OCI-LY7 (cell line): ENCODE results near the gene TPST1. TPM values are rescaled to one million over a fixed set of nuclear protein-coding genes. Genes with fewer than 3 reads are reported as not detected.

Source experiments
- BruUV-seq: library from RNA; stranded (reverse); fragments of 400-500 nt; replicated peaks from 2 replicates; lab custom pipeline; 2021; lab: Mats Ljungman, UMichigan
- CTCF ChIA-PET: fragments of 300-600 bp; sonication (Branson Sonifier 250); formaldehyde crosslinking; loops from one replicate; lab custom pipeline; 2022; ENCODE audit warnings: antibody characterized with exemption; ENCODE audit not compliant: unreplicated experiment; lab: Charles Lee
- POLR2A ChIA-PET: fragments of 300-600 bp; sonication (Branson Sonifier 250); formaldehyde crosslinking; loops from one replicate; lab custom pipeline; 2022; ENCODE audit warnings: antibody characterized with exemption; lab: Charles Lee
- DNase-seq: peaks from one replicate; pipeline ENCODE4 v3.0.0-alpha.2; 2015; ENCODE audit warnings: low spot score
- H2AFZ ChIP-seq: fragments of 200-600 bp; sonication (generic), shearing (Covaris generic); 2 replicates; pipeline ENCODE4 v1.6.1; 2014; ENCODE audit warnings: mild to moderate bottlenecking, antibody characterized with exemption, low read length, moderate library complexity
- H3K27ac ChIP-seq: fragments of 200-600 bp; sonication (generic); 2 replicates; pipeline ENCODE4 v1.5.1; 2014; ENCODE audit warnings: mixed run types, low read depth, mild to moderate bottlenecking, moderate library complexity, low read length, inconsistent platforms; ENCODE audit not compliant: poor library complexity, severe bottlenecking
- H3K36me3 ChIP-seq: fragments of 200-600 bp; sonication (generic); 2 replicates; pipeline ENCODE4 v1.6.1; 2014; ENCODE audit warnings: mild to moderate bottlenecking, antibody characterized with exemption, low read length, moderate library complexity, mixed read lengths; ENCODE audit not compliant: insufficient read depth
- H3K4me1 ChIP-seq: fragments of 200-600 bp; sonication (generic); 2 replicates; pipeline ENCODE4 v1.5.1; 2014; ENCODE audit warnings: mild to moderate bottlenecking, low read length; ENCODE audit not compliant: insufficient read depth, poor library complexity, severe bottlenecking
- H3K4me2 ChIP-seq: fragments of 200-600 bp; sonication (generic); 2 replicates; pipeline ENCODE4 v1.6.1; 2014; ENCODE audit warnings: mild to moderate bottlenecking, low read length
- H3K4me3 ChIP-seq: fragments of 200-600 bp; sonication (generic); 2 replicates; pipeline ENCODE4 v1.5.1; 2014; ENCODE audit warnings: mild to moderate bottlenecking, low read depth, low read length; ENCODE audit not compliant: poor library complexity, severe bottlenecking
- H3K79me2 ChIP-seq: fragments of 200-600 bp; sonication (generic); 2 replicates; pipeline ENCODE4 v1.6.1; 2016; ENCODE audit warnings: low read depth, mild to moderate bottlenecking, low read length, moderate library complexity, mixed read lengths; ENCODE audit not compliant: insufficient read depth
- H3K9me2 ChIP-seq: fragments of 200-600 bp; sonication (generic); 2 replicates; pipeline ENCODE4 v1.6.1; 2016; ENCODE audit warnings: mild to moderate bottlenecking, low read length, mixed read lengths; ENCODE audit not compliant: insufficient read depth
- H3K9me3 ChIP-seq: fragments of 200-600 bp; sonication (generic); 2 replicates; pipeline ENCODE4 v1.6.1; 2014; ENCODE audit warnings: mild to moderate bottlenecking, mixed run types, low read length, mixed read lengths
- H4K20me1 ChIP-seq: fragments of 200-600 bp; sonication (generic); 2 replicates; pipeline ENCODE4 v1.6.1; 2014; ENCODE audit warnings: mild to moderate bottlenecking, antibody characterized with exemption, low read length, moderate library complexity, mixed read lengths; ENCODE audit not compliant: insufficient read depth
- EZH2phosphoT487 ChIP-seq: fragments of 200-600 bp; sonication (generic); IDR thresholded peaks from 2 replicates; pipeline ENCODE4 v1.6.1; 2018; ENCODE audit warnings: low read depth, borderline replicate concordance, mild to moderate bottlenecking, mixed run types, antibody characterized with exemption, low read length, moderate library complexity, mixed read lengths
- intact Hi-C: fragments of 100-400 bp; cut with micrococcal nuclease; formaldehyde crosslinking; loops from one replicate; pipeline ENCODE4 v1.10.0; 2022; ENCODE audit not compliant: unreplicated experiment
- small RNA-seq: library from RNA; depleted of rRNA; stranded (forward); fragments of <200 nt; gene quantifications from one replicate; pipeline ENCODE3, GENCODE V24; 2014
- total RNA-seq, 2 experiments: library from RNA; depleted of rRNA in 1 of 2; stranded (reverse); fragments of >200 nt in 1 of 2; shearing (Covaris generic) in 1 of 2; gene quantifications; 2 replicates each; pipeline ENCODE4 v1.2.3, GENCODE V29; 2014 to 2022
- TF ChIP-seq, protein P1 (sequence below): fragments of 200-600 bp; sonication (generic); conservative IDR thresholded peaks from 2 replicates; pipeline ENCODE4 v1.5.1; 2014; ENCODE audit warnings: mild to moderate bottlenecking, antibody characterized with exemption, low read length, moderate library complexity, mixed read lengths

The TPST1 gene
- total RNA-seq, 2 experiments from 2014 or later, result 3.5 to 6.6 TPM

GRCh38 chr7:66403564-66403963, 198.4 kb downstream of the TPST1 start:
- Histone ChIP-seq H2AFZ (no peak overlapping the region), H3K4me3 (no peak overlapping the region), H4K20me1 (no peaks in the 10 kb centered on the region), H3K79me2 (no peaks in the 10 kb centered on the region), H3K9me2 (no peaks in the 10 kb centered on the region), H3K9me3 (no peaks in the 10 kb centered on the region), H3K4me1 (no peaks in the 10 kb centered on the region), H3K4me2 (no peak overlapping the region), H3K36me3 (no peaks in the 10 kb centered on the region), H3K27ac (no peak overlapping the region)
- no peak for DNase-seq
- ChIA-PET CTCF (no interaction called here), POLR2A (no interaction called here)
- TF ChIP-seq, protein P1, sequence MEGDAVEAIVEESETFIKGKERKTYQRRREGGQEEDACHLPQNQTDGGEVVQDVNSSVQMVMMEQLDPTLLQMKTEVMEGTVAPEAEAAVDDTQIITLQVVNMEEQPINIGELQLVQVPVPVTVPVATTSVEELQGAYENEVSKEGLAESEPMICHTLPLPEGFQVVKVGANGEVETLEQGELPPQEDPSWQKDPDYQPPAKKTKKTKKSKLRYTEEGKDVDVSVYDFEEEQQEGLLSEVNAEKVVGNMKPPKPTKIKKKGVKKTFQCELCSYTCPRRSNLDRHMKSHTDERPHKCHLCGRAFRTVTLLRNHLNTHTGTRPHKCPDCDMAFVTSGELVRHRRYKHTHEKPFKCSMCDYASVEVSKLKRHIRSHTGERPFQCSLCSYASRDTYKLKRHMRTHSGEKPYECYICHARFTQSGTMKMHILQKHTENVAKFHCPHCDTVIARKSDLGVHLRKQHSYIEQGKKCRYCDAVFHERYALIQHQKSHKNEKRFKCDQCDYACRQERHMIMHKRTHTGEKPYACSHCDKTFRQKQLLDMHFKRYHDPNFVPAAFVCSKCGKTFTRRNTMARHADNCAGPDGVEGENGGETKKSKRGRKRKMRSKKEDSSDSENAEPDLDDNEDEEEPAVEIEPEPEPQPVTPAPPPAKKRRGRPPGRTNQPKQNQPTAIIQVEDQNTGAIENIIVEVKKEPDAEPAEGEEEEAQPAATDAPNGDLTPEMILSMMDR, result no peak
- TF ChIP-seq EZH2phosphoT487, result no peak
- intact Hi-C loops, result no loop called here
- BruUV-seq, result no TSS peak

- POLR2A ChIA-PET, result no interaction called here
- Histone ChIP-seq H4K20me1 (no peaks in the 10 kb centered on the region), H3K4me1 (peaks cover 8% of the 10 kb centered on the region), H3K4me2 (no peak overlapping the region), H3K79me2 (no peaks in the 10 kb centered on the region), H3K9me2 (no peaks in the 10 kb centered on the region), H3K9me3 (no peaks in the 10 kb centered on the region), H3K27ac (no peak overlapping the region), H2AFZ (no peak overlapping the region), H3K4me3 (no peak overlapping the region), H3K36me3 (no peaks in the 10 kb centered on the region)
- CTCF ChIA-PET, result no interaction called here
- no TSS peak for BruUV-seq
- intact Hi-C loops, result no loop called here
- no peak for TF ChIP-seq EZH2phosphoT487
- TF ChIP-seq, protein P1, result no peak
- DNase-seq, result no peak
Observed at GRCh38 chr7:66409493-66409892, 204.4 kb downstream of the TPST1 start.

Small RNA genes lying within 50 kb of the gene (small RNA-seq; reads per million reads assigned to genes)
- gene RNU6-313P, result not detected

Other genes starting within 250 kb of the TPST1 start
- 44.7 and 49.5 TPM in 2 replicates for gene GUSB, start 223.1 kb upstream of the TPST1 start, total RNA-seq (2014; rRNA removed; shearing (Covaris generic))
- gene GUSB, start 223.1 kb upstream of the TPST1 start, total RNA-seq (2022), result 50.9 and 61.6 TPM in 2 replicates
- gene ASL, start 129.5 kb upstream of the TPST1 start, total RNA-seq (2014; rRNA removed; shearing (Covaris generic)), result 21.5 and 22.2 TPM in 2 replicates
- 23.2 and 25.7 TPM in 2 replicates for gene ASL, start 129.5 kb upstream of the TPST1 start, total RNA-seq (2022)
- gene CRCP, start 90.5 kb upstream of the TPST1 start, total RNA-seq (2014; rRNA removed; shearing (Covaris generic)), result 25.1 and 47.1 TPM in 2 replicates
- gene CRCP, start 90.5 kb upstream of the TPST1 start, total RNA-seq (2022), result 28.3 and 28.4 TPM in 2 replicates